Effector memory CD8-positive, alpha-beta T cell (primary cell): Measurements from ENCODE around the gene SPAAR.

Experiments used
- ATAC-seq: fragments of 150-1000 bp; cut with Tn5 transposase; replicated peaks from 2 replicates; pipeline ENCODE4 v1.10.0; 2021; ENCODE audit warnings: mild to moderate bottlenecking, moderate library complexity
- DNase-seq, 3 experiments: peaks; one replicate each; pipeline ENCODE4 v3.0.0; 2021
- H3K27ac Mint-ChIP-seq, 2 donors: one replicate each; pipeline ENCODE4 v1.8.0; 2022; ENCODE audit warnings: mild to moderate bottlenecking in 2 of 2, mixed read lengths in 2 of 2, moderate library complexity in 2 of 2
- H3K27me3 Mint-ChIP-seq, 2 donors: one replicate each; pipeline ENCODE4 v1.8.0; 2022; ENCODE audit warnings: mixed read lengths in 2 of 2
- H3K36me3 Mint-ChIP-seq: one replicate; pipeline ENCODE4 v1.8.0; 2022; ENCODE audit warnings: mild to moderate bottlenecking, moderate library complexity, mixed read lengths; ENCODE audit not compliant: insufficient read depth
- H3K4me1 Mint-ChIP-seq, 2 donors: one replicate each; pipeline ENCODE4 v1.8.0; 2022; ENCODE audit warnings: low read depth in 2 of 2, mixed read lengths in 2 of 2
- H3K4me3 Mint-ChIP-seq, 2 donors: one replicate each; pipeline ENCODE4 v1.8.0; 2022; ENCODE audit warnings: mild to moderate bottlenecking in 2 of 2, mixed read lengths in 2 of 2, moderate library complexity in 2 of 2
- H3K9me3 Mint-ChIP-seq, 2 donors: one replicate each; pipeline ENCODE4 v1.8.0; 2022; ENCODE audit warnings: mixed read lengths in 2 of 2
- total RNA-seq, 9 experiments: gene quantifications; one replicate each; lab custom pipeline; 2026; lab: John Stamatoyannopoulos, UW

Gene SPAAR, protein sequence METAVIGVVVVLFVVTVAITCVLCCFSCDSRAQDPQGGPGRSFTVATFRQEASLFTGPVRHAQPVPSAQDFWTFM
- total RNA-seq: 0 to 0.11 (median 0) reads per million in 9 experiments

DNA sequence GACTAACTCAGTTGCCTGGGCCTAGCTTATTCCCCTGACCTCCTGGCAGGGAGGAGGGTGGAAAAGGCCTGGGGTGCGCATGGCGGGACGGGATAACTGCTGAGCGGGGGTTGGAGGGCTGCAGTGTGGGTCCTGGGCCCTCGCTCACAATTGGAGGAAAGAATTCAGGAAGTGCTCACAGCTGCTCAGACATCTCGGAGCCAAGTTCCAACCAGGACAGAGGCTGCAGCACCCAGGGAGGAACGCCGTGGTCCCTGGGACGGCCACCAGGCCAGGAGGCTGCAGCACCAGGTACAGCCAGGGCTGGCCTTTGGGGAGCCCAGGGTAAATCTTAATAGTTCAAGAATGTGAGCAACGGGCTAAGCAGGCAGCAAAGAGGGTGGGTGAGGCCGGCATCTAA lies at the start of gene SPAAR:
TSS of gene SPAAR (plus strand) at position 217 of the 400 bp plus-strand sequence. CDS start 974 bp downstream, outside the sequence.
- H3K9me3 Mint-ChIP-seq: no peaks in the 10 kb centered on the region
- peaks cover 12 to 14% of the 10 kb centered on the region in 2 donors for H3K4me1 Mint-ChIP-seq
- ATAC-seq (no peak), DNase-seq (no peak)
- peak within 1 kb of the TSS; percentile 25 to 67 for H3K27ac Mint-ChIP-seq
- H3K27me3 Mint-ChIP-seq: peaks cover 0 to 8% of the 10 kb centered on the region in 2 donors
- H3K36me3 Mint-ChIP-seq: no peaks in the 10 kb centered on the region
- peak within 1 kb of the TSS in 1 of 2 donors; percentile 45 for H3K4me3 Mint-ChIP-seq

DNA sequence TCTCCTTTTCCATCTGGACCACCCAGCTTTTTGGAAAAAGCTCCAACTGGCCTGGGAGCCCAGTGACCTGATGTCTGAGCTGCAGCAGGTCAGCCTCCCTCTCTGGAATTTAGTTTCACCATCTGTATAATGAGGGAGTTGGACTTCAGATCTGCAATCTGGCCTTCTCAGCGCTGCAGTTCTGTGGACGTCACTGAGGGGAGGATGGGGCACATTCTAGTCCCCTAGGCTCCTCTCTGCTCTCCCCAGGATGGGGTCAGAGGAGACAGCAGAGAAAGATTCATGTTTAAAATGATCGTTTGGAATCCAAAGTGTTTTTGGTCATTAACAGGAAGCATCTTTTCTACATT lies 49.3 kb upstream of the SPAAR start:
- H3K27me3 Mint-ChIP-seq: peaks cover 33 to 56% of the 10 kb centered on the region in 2 donors
- no peak overlapping the region for H3K4me3 Mint-ChIP-seq
- DNase-seq (no peak), ATAC-seq (no peak)
- peaks cover 0 to 12% of the 10 kb centered on the region in 2 donors for H3K4me1 Mint-ChIP-seq
- H3K36me3 Mint-ChIP-seq: peaks cover 2% of the 10 kb centered on the region
- no peak overlapping the region for H3K27ac Mint-ChIP-seq
- H3K9me3 Mint-ChIP-seq: no peaks in the 10 kb centered on the region

DNA sequence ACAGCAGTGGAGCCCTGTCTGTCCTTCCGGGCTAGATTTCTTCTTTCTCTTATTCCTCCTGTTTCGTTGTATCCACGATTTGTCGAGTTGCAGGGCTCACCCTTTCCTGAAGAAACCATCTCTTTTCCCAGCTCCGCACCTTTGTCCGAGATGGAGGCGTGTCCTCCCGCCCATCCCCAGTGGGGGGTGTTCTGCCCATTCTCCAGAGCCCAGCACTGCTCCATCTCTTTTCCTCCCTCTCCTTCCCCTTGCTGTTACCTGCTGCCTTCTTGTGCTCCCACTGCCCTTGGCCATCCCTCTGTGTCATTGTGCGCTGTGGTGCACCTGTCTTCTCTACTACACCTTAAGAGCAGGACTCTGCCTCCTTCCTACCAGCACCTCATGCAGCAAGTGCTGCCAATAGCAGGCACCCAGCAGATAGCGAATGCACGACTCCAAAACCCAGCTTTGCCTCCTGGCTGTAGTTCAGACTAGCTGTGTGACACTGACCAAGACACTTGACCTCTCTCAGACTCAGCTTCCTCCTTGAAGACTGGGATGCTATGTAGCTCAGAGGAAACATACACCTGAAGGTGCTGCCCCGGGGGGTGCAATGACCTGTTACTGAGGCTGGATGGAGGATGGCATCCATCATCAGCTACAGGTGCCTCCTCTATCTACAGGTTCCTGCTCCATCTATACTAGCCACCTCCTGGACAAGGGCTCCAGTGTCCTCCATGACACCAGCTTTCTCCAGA lies 48.0 kb upstream of the SPAAR start:
- Mint-ChIP-seq H3K4me1 (peaks cover 0 to 12% of the 10 kb centered on the region in 2 donors), H3K4me3 (no peak overlapping the region), H3K36me3 (peaks cover 2% of the 10 kb centered on the region), H3K27ac (peak overlapping the region in 1 of 2 donors; percentile 20), H3K27me3 (peaks cover 39 to 46% of the 10 kb centered on the region in 2 donors), H3K9me3 (no peaks in the 10 kb centered on the region)
- DNase-seq (no peak), ATAC-seq (no peak)

DNA sequence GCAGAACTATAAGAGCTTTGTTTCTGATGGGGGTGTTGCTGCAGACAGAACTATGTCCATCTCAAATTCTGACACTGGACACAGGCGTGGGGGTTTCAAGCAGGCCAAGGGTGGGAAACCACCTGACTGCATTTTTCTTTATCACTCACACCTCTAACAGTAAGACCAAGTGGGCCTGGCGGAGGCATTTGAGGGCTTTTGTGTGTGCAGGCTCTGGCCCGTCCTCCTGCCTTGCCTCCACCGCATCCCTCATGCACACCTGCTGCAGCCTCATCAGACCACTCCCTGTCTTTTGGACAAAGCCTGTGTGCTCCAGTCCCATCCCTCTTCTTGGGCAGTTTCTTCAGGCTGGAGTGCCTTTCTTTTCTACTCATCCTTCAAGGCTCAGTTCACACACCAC lies 47.0 kb upstream of the SPAAR start:
- H3K27me3 Mint-ChIP-seq: peaks cover 38 to 42% of the 10 kb centered on the region in 2 donors
- H3K9me3 Mint-ChIP-seq: no peaks in the 10 kb centered on the region
- H3K4me3 Mint-ChIP-seq: no peak overlapping the region
- H3K4me1 Mint-ChIP-seq: peaks cover 0 to 12% of the 10 kb centered on the region in 2 donors
- peaks cover 2% of the 10 kb centered on the region for H3K36me3 Mint-ChIP-seq
- no peak overlapping the region for H3K27ac Mint-ChIP-seq
- DNase-seq (no peak), ATAC-seq (no peak)

DNA sequence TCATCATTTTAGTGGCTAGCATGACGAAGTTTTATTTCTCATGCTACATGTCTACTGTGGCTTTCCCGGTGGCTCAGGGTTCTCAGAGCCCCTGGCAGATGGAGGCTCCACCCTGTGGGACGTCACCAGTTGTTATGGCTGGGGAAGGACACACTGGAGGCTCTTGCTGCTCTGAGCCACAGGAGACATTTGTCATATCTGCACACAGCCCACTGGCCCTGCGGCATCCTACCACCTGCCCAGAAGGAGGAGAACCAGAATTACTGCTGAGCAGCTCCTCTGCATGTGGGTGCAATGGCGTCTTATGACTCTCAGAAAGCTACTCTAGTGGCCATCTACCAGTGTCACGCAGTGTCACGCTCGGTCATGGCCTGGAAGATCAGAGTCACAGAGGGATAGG lies 45.7 kb upstream of the SPAAR start:
- ATAC-seq (no peak), DNase-seq (no peak)
- Mint-ChIP-seq H3K36me3 (peaks cover 2% of the 10 kb centered on the region), H3K4me1 (peaks cover 0 to 10% of the 10 kb centered on the region in 2 donors), H3K4me3 (no peak overlapping the region), H3K9me3 (no peaks in the 10 kb centered on the region), H3K27me3 (peaks cover 50 to 55% of the 10 kb centered on the region in 2 donors), H3K27ac (no peak overlapping the region)

DNA sequence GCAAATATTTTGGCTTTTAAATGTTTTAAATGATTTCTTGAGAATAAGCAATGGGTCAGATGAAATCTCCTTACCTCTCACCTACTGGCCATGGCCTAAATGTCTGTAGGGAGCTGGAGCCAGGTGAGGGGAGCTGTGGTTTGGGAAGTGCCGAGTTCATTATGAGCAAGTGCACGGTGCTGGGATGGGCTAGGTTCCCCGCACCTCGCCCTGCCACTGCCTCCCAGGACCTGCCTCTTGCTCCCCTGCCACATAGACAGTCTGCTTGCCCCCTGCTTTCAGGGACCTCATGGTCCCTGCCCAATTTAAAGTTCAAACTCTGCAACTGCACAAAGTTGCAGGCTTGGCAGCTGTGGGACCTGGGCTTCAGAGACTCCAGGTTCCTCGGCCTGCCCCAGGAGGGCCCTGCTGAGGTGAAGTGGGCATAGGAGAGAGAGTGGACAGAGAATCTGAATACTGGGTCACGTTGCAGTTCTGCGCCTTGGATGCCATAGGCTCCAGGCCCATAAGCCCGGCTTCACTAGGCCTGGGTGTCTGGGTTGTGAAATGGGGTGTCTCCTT lies 44.5 kb upstream of the SPAAR start:
- no peak for DNase-seq
- Mint-ChIP-seq H3K27me3 (peaks cover 53 to 65% of the 10 kb centered on the region in 2 donors), H3K4me3 (no peak overlapping the region), H3K27ac (no peak overlapping the region), H3K4me1 (peaks cover 0 to 3% of the 10 kb centered on the region in 2 donors), H3K9me3 (no peaks in the 10 kb centered on the region), H3K36me3 (peaks cover 2% of the 10 kb centered on the region)
- no peak for ATAC-seq

DNA sequence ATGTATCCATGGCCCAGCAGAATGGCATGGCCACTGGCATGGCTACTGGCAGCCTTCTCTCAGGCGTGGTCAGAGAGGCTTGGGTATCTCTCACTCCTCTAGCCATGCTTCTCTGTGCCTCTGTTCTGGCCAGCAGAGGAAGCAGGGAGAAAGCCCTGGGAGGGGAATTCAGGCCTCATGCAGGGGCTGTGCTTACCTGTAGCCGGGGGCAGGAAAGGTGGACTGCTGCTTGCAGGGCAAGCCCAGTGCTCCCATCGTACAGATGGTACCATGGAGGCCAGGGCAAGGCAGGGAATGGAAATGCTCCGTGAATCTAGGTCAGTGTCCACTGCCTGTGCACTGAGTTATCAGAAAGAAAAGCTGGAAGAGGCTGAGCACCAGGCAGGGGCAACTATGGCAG lies 41.8 kb upstream of the SPAAR start:
- Mint-ChIP-seq H3K4me1 (no peaks in the 10 kb centered on the region), H3K27ac (peak overlapping the region in 1 of 2 donors; percentile 56), H3K4me3 (no peak overlapping the region), H3K9me3 (no peaks in the 10 kb centered on the region), H3K27me3 (peaks cover 38 to 46% of the 10 kb centered on the region in 2 donors), H3K36me3 (peaks cover 2% of the 10 kb centered on the region)
- ATAC-seq: no peak
- no peak for DNase-seq

DNA sequence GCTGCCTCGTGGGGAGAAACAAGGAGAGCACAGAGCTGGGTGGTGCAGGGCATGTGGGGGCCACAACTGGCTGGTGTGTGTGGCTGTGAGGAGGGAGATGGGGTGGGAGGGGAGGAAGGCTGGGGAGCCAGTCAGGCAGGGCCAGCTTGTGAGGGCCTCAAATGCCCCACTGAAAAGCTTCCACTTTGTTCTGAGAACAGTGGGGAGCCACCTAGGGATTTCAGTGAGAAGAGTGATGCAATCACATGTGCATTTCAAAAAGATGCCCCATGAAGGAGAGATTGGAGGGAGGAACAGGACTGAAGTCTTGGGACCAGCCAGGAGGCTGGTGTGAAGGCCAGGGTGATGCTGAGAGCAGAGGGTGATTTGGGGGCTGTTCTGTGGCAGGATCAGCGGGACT lies 40.4 kb upstream of the SPAAR start:
- H3K4me1 Mint-ChIP-seq: no peaks in the 10 kb centered on the region
- H3K36me3 Mint-ChIP-seq: peaks cover 2% of the 10 kb centered on the region
- H3K9me3 Mint-ChIP-seq: no peaks in the 10 kb centered on the region
- H3K27ac Mint-ChIP-seq: peak overlapping the region; percentile 16 to 67
- ATAC-seq (no peak), DNase-seq (no peak)
- no peak overlapping the region for H3K4me3 Mint-ChIP-seq
- peaks cover 31 to 36% of the 10 kb centered on the region in 2 donors for H3K27me3 Mint-ChIP-seq

DNA sequence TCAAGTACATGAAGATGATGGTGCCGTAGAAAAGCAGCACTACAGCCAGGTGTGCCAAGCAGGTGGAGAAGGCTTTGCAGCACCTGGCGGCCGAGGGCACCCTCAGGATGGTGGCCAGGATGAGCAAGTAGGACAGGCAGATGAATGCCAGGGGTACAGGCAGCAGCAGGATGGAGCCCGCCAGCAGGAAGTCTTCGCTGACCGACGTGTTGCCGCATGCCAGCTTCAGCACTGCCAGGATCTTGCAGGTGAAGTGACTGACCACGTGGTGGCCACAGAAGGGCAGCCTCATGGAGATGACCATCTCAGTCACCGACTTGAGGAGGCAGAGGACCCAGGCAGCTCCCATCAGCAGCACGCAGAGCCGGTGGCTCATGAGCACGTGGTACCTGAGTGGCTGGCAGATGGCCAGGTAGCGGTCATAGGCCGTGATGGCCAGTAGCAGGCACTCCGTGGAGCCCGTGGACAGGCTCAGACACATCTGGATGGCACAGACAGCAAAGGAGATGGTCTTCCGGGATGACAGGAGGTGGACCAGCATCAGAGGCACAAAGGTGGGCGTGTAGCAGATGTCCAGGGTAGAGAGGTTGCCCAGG lies 39.6 kb upstream of the SPAAR start:
- H3K36me3 Mint-ChIP-seq: peaks cover 2% of the 10 kb centered on the region
- H3K4me3 Mint-ChIP-seq: no peak overlapping the region
- no peaks in the 10 kb centered on the region for H3K4me1 Mint-ChIP-seq
- H3K27ac Mint-ChIP-seq: no peak overlapping the region
- no peak for DNase-seq
- H3K9me3 Mint-ChIP-seq: no peaks in the 10 kb centered on the region
- H3K27me3 Mint-ChIP-seq: peaks cover 26 to 28% of the 10 kb centered on the region in 2 donors
- no peak for ATAC-seq

DNA sequence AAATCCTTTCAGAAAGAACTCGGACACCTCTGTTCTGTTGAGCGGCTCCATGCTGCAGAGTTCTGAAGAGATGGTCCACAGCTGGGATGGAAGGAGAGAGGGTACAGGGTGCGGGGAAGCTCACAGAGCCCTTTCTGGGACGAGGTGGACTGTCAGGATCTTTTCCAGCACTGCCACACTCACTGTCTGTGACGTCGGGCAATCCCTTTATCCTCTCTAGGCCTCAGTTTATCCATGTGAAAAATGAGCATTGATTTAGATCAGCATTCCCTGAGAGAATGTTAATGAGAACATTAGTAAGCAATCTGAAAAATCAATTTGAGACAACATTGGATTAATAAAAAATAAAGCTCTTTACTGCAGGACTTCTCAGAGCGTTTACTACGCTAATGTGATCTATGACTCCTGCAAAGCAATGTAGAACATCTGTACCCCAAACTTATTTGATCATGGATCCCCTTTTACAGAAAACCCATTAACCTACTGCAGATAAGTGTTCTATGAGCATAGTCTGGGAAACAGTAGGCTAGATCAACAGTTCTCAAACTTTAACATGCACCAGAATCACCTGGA lies 38.9 kb upstream of the SPAAR start, which contains the start of gene OR13J1:
TSS of gene OR13J1 (minus strand) at position 51 of the 573 bp plus-strand sequence. CDS start at position 51, 0 bp downstream.
- Mint-ChIP-seq H3K36me3 (no peaks in the 10 kb centered on the region), H3K27me3 (peaks cover 24 to 26% of the 10 kb centered on the region in 2 donors), H3K4me1 (no peaks in the 10 kb centered on the region), H3K27ac (no peak within 1 kb of the TSS), H3K4me3 (no peak within 1 kb of the TSS), H3K9me3 (no peaks in the 10 kb centered on the region)
- DNase-seq: no peak
- ATAC-seq: no peak

DNA sequence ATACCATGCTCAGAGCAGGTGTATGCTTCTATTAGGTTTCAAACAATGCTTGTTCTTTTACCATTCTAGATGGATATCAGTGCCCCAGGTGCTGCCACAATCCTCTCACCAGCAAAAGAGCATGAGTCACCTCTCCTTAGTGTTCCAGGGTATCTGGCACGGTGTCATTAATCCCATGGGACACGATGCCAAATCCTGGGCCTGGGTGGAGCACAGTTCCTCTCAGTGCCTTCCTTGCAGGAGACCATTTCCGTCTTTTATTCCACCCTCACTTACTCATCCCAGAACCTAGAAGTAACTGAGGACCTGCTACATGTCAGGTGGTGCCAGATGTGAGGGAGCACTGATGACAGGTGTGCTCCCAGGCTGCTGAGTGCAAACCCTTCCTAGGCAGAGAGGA lies 37.7 kb upstream of the SPAAR start:
- no peak overlapping the region for H3K4me3 Mint-ChIP-seq
- peaks cover 17 to 26% of the 10 kb centered on the region in 2 donors for H3K27me3 Mint-ChIP-seq
- H3K4me1 Mint-ChIP-seq: no peaks in the 10 kb centered on the region
- H3K9me3 Mint-ChIP-seq: no peaks in the 10 kb centered on the region
- H3K27ac Mint-ChIP-seq: no peak overlapping the region
- DNase-seq (no peak), ATAC-seq (no peak)
- no peaks in the 10 kb centered on the region for H3K36me3 Mint-ChIP-seq

DNA sequence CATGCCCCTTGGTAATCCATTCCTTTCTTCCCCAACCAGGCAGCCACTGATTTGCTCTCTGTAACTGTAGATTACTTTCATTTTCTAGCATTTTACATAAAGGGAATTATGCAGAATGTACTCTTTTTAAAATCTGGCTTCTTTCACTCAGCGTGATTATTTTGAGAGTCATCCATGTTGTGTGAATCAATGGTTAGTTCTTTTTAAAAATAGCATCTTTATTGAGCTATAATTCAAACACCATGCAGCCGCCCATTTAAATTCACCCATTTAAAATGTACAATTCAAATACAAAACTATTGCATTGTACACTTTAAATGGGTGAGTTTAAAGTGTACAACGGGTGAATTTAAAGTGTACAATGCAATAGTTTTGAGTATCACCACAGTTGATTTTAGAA lies 36.8 kb upstream of the SPAAR start:
- no peak overlapping the region for H3K27ac Mint-ChIP-seq
- H3K9me3 Mint-ChIP-seq: peaks cover 0 to 5% of the 10 kb centered on the region in 2 donors
- ATAC-seq (no peak), DNase-seq (no peak)
- H3K4me3 Mint-ChIP-seq: no peak overlapping the region
- peaks cover 23 to 29% of the 10 kb centered on the region in 2 donors for H3K27me3 Mint-ChIP-seq
- no peaks in the 10 kb centered on the region for H3K36me3 Mint-ChIP-seq
- H3K4me1 Mint-ChIP-seq: no peaks in the 10 kb centered on the region

DNA sequence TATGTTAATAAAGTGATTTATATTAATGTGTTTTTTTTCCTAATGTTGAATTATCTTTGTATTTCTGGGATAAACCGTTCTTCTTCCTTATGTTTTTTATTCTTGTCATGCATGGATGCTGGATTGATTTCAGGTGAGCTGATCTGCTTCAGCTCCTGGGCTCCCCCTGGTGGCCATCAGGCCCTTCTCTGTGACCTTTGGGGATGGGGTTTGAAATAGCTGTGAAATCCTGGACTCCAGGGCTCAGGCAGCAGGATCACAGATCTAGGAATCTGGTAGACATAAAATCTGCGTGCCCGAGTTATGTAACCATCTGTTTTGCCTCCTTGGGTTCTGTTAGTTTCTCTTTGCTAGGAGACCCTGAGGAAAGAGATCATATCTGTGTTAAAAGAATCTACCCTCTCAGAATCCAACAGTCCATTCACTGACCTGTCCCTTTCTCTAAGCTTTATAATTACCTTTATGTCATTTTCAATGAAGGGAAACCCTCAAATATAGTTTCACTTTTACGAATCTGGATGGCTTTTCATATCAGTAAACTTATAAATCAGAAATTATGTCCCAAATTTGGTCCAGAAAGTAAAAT lies 26.9 kb upstream of the SPAAR start:
- Mint-ChIP-seq H3K27me3 (peaks cover 16 to 17% of the 10 kb centered on the region in 2 donors), H3K27ac (no peak overlapping the region), H3K4me3 (no peak overlapping the region), H3K9me3 (peaks cover 0 to 6% of the 10 kb centered on the region in 2 donors), H3K36me3 (peaks cover 3% of the 10 kb centered on the region), H3K4me1 (no peaks in the 10 kb centered on the region)
- DNase-seq (peak; percentile 75 to 81 (median 76)), ATAC-seq (peak; percentile 62)
